ENCODE data around the gene SPA17. TPM values are rescaled to one million over a fixed set of nuclear protein-coding genes. Genes with fewer than 3 reads are reported as not detected.

SPA17 gene
- total RNA-seq, 1 experiment from 2014 or later = 4.2 TPM

GRCh38 chr11:124638500-124638899, 35.2 kb upstream of the SPA17 start:
- H3K27me3 ChIP-seq (replicated peaks; ENCODE audit: control insufficient read depth, insufficient read depth, low read length) = no peaks in the 10 kb centered on the region
- BruUV-seq (replicated peaks) = no TSS peak
- Mint-ChIP-seq H3K36me3 (ENCODE audit: insufficient read depth, unreplicated experiment) (peaks cover 20% of the 10 kb centered on the region), H3K27ac (ENCODE audit: unreplicated experiment) (no peak overlapping the region), H3K4me1 (ENCODE audit: low read depth, unreplicated experiment) (no peaks in the 10 kb centered on the region), H3K4me3 (ENCODE audit: unreplicated experiment) (no peak overlapping the region), H3K9me3 (ENCODE audit: unreplicated experiment) (no peaks in the 10 kb centered on the region), H3K27me3 (ENCODE audit: insufficient read depth, unreplicated experiment) (no peaks in the 10 kb centered on the region)
- H3K4me3 ChIP-seq (ENCODE audit: low read depth, low read length) = no peak overlapping the region
- 0 out of 2 replicates have a peak, but pooled peaks cover 2% of the 10 kb centered on the region for H3K36me3 ChIP-seq (ENCODE audit: control insufficient read depth, insufficient read depth, low read length)
- no peaks in the 10 kb centered on the region for H3K4me1 ChIP-seq
- TF ChIP-seq CTCF (IDR thresholded peaks at IDR 0.05; ENCODE audit: insufficient read depth in 1 of 2, low read depth in 1 of 2, low read length in 1 of 2, severe bottlenecking in 1 of 2, unreplicated experiment in 1 of 2) = no peak
- no peaks in the 10 kb centered on the region for H3K9me3 ChIP-seq
- ChIA-PET CTCF (no interaction called here), POLR2A (no interaction called here)
- DNase-seq = no peak
- intact Hi-C loops (cut with micrococcal nuclease; ENCODE audit: unreplicated experiment) = no loop called here

- H3K36me3 ChIP-seq (ENCODE audit: control insufficient read depth, insufficient read depth, low read length) = 0 out of 2 replicates have a peak, but pooled peaks cover 2% of the 10 kb centered on the region
- no peaks in the 10 kb centered on the region for H3K27me3 ChIP-seq (replicated peaks; ENCODE audit: control insufficient read depth, insufficient read depth, low read length)
- ChIA-PET POLR2A (no interaction called here), CTCF (interaction anchor here (1.4 kb wide), 1 partner anchor 119 kb away, joined by 9 read pairs; no protein-coding TSS in a partner anchor)
- H3K4me3 Mint-ChIP-seq (ENCODE audit: unreplicated experiment) = no peak overlapping the region
- H3K27me3 Mint-ChIP-seq (ENCODE audit: insufficient read depth, unreplicated experiment) = no peaks in the 10 kb centered on the region
- DNase-seq = no peak
- peaks cover 14% of the 10 kb centered on the region for H3K36me3 Mint-ChIP-seq (ENCODE audit: insufficient read depth, unreplicated experiment)
- BruUV-seq (replicated peaks) = no TSS peak
- H3K9me3 Mint-ChIP-seq (ENCODE audit: unreplicated experiment) = no peaks in the 10 kb centered on the region
- no peak overlapping the region for H3K27ac Mint-ChIP-seq (ENCODE audit: unreplicated experiment)
- intact Hi-C loops (cut with micrococcal nuclease; ENCODE audit: unreplicated experiment) = no loop called here
- no peaks in the 10 kb centered on the region for H3K9me3 ChIP-seq
- no peak for TF ChIP-seq CTCF (IDR thresholded peaks at IDR 0.05; ENCODE audit: insufficient read depth in 1 of 2, low read depth in 1 of 2, low read length in 1 of 2, severe bottlenecking in 1 of 2, unreplicated experiment in 1 of 2)
- H3K4me1 ChIP-seq = no peaks in the 10 kb centered on the region
- H3K4me3 ChIP-seq (ENCODE audit: low read depth, low read length) = no peak overlapping the region
- H3K4me1 Mint-ChIP-seq (ENCODE audit: low read depth, unreplicated experiment) = no peaks in the 10 kb centered on the region
These were observed 34.5 kb upstream of the SPA17 start for GRCh38 chr11:124639186-124639585.

- H3K27me3 Mint-ChIP-seq (ENCODE audit: insufficient read depth, unreplicated experiment) = no peaks in the 10 kb centered on the region
- 0 out of 2 replicates have a peak, but pooled peaks cover 2% of the 10 kb centered on the region for H3K36me3 ChIP-seq (ENCODE audit: control insufficient read depth, insufficient read depth, low read length)
- DNase-seq = no peak
- H3K4me1 Mint-ChIP-seq (ENCODE audit: low read depth, unreplicated experiment) = no peaks in the 10 kb centered on the region
- H3K4me3 Mint-ChIP-seq (ENCODE audit: unreplicated experiment) = no peak overlapping the region
- ChIA-PET POLR2A (no interaction called here), CTCF (interaction anchor here (1.4 kb wide), 2 partner anchors 117 to 123 kb away, joined by 5 to 9 read pairs; no protein-coding TSS in a partner anchor)
- no peaks in the 10 kb centered on the region for H3K27me3 ChIP-seq (replicated peaks; ENCODE audit: control insufficient read depth, insufficient read depth, low read length)
- no peaks in the 10 kb centered on the region for H3K4me1 ChIP-seq
- H3K27ac Mint-ChIP-seq (ENCODE audit: unreplicated experiment) = no peak overlapping the region
- peaks cover 14% of the 10 kb centered on the region for H3K36me3 Mint-ChIP-seq (ENCODE audit: insufficient read depth, unreplicated experiment)
- H3K9me3 ChIP-seq = no peaks in the 10 kb centered on the region
- no peak overlapping the region for H3K4me3 ChIP-seq (ENCODE audit: low read depth, low read length)
- BruUV-seq (replicated peaks) = no TSS peak
- intact Hi-C loops (cut with micrococcal nuclease; ENCODE audit: unreplicated experiment) = no loop called here
- H3K9me3 Mint-ChIP-seq (ENCODE audit: unreplicated experiment) = no peaks in the 10 kb centered on the region
- no peak for TF ChIP-seq CTCF (IDR thresholded peaks at IDR 0.05; ENCODE audit: insufficient read depth in 1 of 2, low read depth in 1 of 2, low read length in 1 of 2, severe bottlenecking in 1 of 2, unreplicated experiment in 1 of 2)
These were observed 33.0 kb upstream of the SPA17 start for GRCh38 chr11:124640666-124641065.

Data from Caco-2 (cell line).